Neural progenitor cell (in vitro differentiated cells): ENCODE data around the gene CABP4. TPM values are rescaled to one million over a fixed set of nuclear protein-coding genes. Genes with fewer than 3 reads are reported as not detected.

Experiments used
- DNase-seq: peaks from one replicate; pipeline ENCODE4 v3.0.0-alpha.2; 2016; ENCODE audit warnings: low spot score
- H2AFZ ChIP-seq: fragments of 200-600 bp; sonication (generic); replicated peaks from 2 replicates; pipeline ENCODE4 v1.6.1; 2016; ENCODE audit warnings: antibody characterized with exemption
- H3F3A ChIP-seq: fragments of 200-600 bp; sonication (generic); 2 replicates; pipeline ENCODE4 v1.6.1; 2016; ENCODE audit warnings: antibody characterized with exemption, low read depth
- H3K27ac ChIP-seq: fragments of 200-600 bp; sonication (generic); 2 replicates; pipeline ENCODE4 v1.5.1; 2016; ENCODE audit warnings: mild to moderate bottlenecking
- H3K27me3 ChIP-seq: fragments of 200-600 bp; sonication (generic); 2 replicates; pipeline ENCODE4 v1.6.1; 2016; ENCODE audit warnings: mild to moderate bottlenecking, moderate library complexity
- H3K36me3 ChIP-seq: fragments of 200-600 bp; sonication (generic); 2 replicates; pipeline ENCODE4 v1.5.1; 2016
- H3K4me1 ChIP-seq: fragments of 200-600 bp; sonication (generic); 2 replicates; pipeline ENCODE4 v1.6.1; 2016; ENCODE audit warnings: mixed run types
- H3K4me2 ChIP-seq: fragments of 200-600 bp; sonication (generic); 2 replicates; pipeline ENCODE4 v1.6.1; 2016
- H3K4me3 ChIP-seq: fragments of 200-600 bp; sonication (generic); 2 replicates; pipeline ENCODE4 v1.5.1; 2016
- H3K79me2 ChIP-seq: fragments of 200-600 bp; sonication (generic); 2 replicates; pipeline ENCODE4 v1.6.1; 2016; ENCODE audit warnings: low read depth
- H3K9ac ChIP-seq: fragments of 200-600 bp; sonication (generic); 2 replicates; pipeline ENCODE4 v1.6.1; 2016
- H3K9me3 ChIP-seq: fragments of 200-600 bp; sonication (generic); 2 replicates; pipeline ENCODE4 v1.5.1; 2016; ENCODE audit warnings: low read depth
- H4K20me1 ChIP-seq: fragments of 200-600 bp; sonication (generic); 2 replicates; pipeline ENCODE4 v1.6.1; 2016; ENCODE audit warnings: low read depth
- H3K27ac Mint-ChIP-seq: 3 replicates; pipeline ENCODE4 v1.8.0; 2021; ENCODE audit warnings: mixed read lengths
- H3K27me3 Mint-ChIP-seq: 2 replicates; pipeline ENCODE4 v1.8.0; 2022; ENCODE audit warnings: low read depth, mild to moderate bottlenecking, inconsistent platforms, moderate library complexity, mixed read lengths; ENCODE audit not compliant: insufficient read depth
- H3K36me3 Mint-ChIP-seq: 3 replicates; pipeline ENCODE4 v1.8.0; 2021; ENCODE audit warnings: mixed read lengths
- H3K4me1 Mint-ChIP-seq: 3 replicates; pipeline ENCODE4 v1.8.0; 2021; ENCODE audit warnings: mixed read lengths
- H3K4me3 Mint-ChIP-seq: 3 replicates; pipeline ENCODE4 v1.8.0; 2021; ENCODE audit warnings: mild to moderate bottlenecking, moderate library complexity, mixed read lengths
- H3K9me3 Mint-ChIP-seq: 3 replicates; pipeline ENCODE4 v1.8.0; 2020; ENCODE audit warnings: mixed read lengths
- EZH2 ChIP-seq: fragments of 200-600 bp; sonication (generic); IDR thresholded peaks from 2 replicates; pipeline ENCODE4 v1.6.1; 2017; ENCODE audit warnings: antibody characterized with exemption, mild to moderate bottlenecking, moderate library complexity
- EZH2phosphoT487 ChIP-seq: fragments of 200-600 bp; sonication (generic); IDR thresholded peaks from 2 replicates; pipeline ENCODE4 v1.6.1; 2017; ENCODE audit warnings: antibody characterized with exemption
- total RNA-seq: library from RNA; depleted of rRNA; stranded (reverse); fragments of >200 nt; gene quantifications from 2 replicates; pipeline ENCODE4 v1.2.3, GENCODE V29; 2015; ENCODE audit warnings: low replicate concordance
- TF ChIP-seq, protein P1 (sequence below): fragments of 200-600 bp; sonication (generic); IDR thresholded peaks from 2 replicates; pipeline ENCODE4 v1.5.1; 2017; ENCODE audit warnings: antibody characterized with exemption, mild to moderate bottlenecking

The CABP4 gene
- total RNA-seq, 1 donor from 2014 or later: not detected

DNA sequence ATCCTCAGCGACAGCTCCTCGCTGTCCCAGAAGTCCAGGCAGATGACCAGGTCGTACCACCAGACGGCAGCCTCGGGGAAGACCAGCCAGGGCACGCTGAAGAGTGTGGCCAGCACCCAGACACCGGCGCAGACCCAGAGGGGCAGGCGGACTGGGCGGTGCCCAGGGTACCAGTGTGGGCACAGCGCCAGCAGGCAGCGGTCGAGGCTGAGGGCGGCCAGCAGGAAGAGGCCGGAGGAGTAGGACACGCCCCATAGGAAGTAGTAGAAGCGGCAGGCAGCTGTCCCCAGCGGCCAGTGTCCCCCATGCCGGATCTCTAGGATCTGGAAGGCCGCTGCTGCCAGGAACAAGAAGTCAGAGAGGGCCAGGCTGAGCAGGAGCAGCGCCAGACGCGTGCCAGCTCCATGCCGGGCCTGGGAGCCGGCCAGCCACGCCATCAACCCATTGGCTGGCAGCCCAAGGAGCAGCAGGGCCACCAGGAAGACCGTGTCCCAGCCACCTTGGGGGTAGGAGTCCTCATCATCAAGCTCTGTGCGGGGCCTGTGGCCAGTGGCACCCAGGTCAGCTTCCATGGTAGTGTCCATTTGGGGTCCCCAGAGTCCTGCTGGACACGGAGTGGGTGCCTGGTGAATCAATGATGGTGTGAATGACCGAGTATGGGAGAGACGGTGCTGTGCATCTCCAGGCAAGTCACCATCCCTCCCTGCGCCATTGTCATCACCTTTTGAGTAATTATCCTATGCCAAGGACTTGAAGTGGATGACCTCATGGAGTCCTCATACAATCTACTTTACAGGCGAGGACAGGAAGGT, 2.8 kb upstream of the CABP4 start, which contains the start of gene GPR152:
Gene GPR152, minus strand, starts transcription at position 589 of the 812 bp plus-strand sequence. Its CDS starts 5 bp downstream, at position 584.
- H3K4me1 ChIP-seq: no peaks in the 10 kb centered on the region
- H3K4me2 ChIP-seq: no peak within 1 kb of the TSS
- H3K9ac ChIP-seq: no peak within 1 kb of the TSS
- no peaks in the 10 kb centered on the region for H3K36me3 ChIP-seq
- H2AFZ ChIP-seq: no peak within 1 kb of the TSS
- H3K27me3 ChIP-seq: no peaks in the 10 kb centered on the region
- H3K4me1 Mint-ChIP-seq: peaks cover 21% of the 10 kb centered on the region
- no peaks in the 10 kb centered on the region for H3K9me3 Mint-ChIP-seq
- H3K9me3 ChIP-seq: no peaks in the 10 kb centered on the region
- TF ChIP-seq EZH2phosphoT487 (no peak), EZH2 (no peak)
- TF ChIP-seq, protein P1, sequence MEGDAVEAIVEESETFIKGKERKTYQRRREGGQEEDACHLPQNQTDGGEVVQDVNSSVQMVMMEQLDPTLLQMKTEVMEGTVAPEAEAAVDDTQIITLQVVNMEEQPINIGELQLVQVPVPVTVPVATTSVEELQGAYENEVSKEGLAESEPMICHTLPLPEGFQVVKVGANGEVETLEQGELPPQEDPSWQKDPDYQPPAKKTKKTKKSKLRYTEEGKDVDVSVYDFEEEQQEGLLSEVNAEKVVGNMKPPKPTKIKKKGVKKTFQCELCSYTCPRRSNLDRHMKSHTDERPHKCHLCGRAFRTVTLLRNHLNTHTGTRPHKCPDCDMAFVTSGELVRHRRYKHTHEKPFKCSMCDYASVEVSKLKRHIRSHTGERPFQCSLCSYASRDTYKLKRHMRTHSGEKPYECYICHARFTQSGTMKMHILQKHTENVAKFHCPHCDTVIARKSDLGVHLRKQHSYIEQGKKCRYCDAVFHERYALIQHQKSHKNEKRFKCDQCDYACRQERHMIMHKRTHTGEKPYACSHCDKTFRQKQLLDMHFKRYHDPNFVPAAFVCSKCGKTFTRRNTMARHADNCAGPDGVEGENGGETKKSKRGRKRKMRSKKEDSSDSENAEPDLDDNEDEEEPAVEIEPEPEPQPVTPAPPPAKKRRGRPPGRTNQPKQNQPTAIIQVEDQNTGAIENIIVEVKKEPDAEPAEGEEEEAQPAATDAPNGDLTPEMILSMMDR: no peak
- H3K27ac Mint-ChIP-seq: peak within 1 kb of the TSS; percentile 96
- no peaks in the 10 kb centered on the region for H3K79me2 ChIP-seq
- H4K20me1 ChIP-seq: no peaks in the 10 kb centered on the region
- no peaks in the 10 kb centered on the region for H3K36me3 Mint-ChIP-seq
- H3F3A ChIP-seq: no peaks in the 10 kb centered on the region
- no peak within 1 kb of the TSS for H3K27ac ChIP-seq
- H3K4me3 ChIP-seq: no peak within 1 kb of the TSS
- peaks cover 6% of the 10 kb centered on the region for H3K27me3 Mint-ChIP-seq
- peak within 1 kb of the TSS; percentile 58 for H3K4me3 Mint-ChIP-seq
- DNase-seq: no peak

DNA sequence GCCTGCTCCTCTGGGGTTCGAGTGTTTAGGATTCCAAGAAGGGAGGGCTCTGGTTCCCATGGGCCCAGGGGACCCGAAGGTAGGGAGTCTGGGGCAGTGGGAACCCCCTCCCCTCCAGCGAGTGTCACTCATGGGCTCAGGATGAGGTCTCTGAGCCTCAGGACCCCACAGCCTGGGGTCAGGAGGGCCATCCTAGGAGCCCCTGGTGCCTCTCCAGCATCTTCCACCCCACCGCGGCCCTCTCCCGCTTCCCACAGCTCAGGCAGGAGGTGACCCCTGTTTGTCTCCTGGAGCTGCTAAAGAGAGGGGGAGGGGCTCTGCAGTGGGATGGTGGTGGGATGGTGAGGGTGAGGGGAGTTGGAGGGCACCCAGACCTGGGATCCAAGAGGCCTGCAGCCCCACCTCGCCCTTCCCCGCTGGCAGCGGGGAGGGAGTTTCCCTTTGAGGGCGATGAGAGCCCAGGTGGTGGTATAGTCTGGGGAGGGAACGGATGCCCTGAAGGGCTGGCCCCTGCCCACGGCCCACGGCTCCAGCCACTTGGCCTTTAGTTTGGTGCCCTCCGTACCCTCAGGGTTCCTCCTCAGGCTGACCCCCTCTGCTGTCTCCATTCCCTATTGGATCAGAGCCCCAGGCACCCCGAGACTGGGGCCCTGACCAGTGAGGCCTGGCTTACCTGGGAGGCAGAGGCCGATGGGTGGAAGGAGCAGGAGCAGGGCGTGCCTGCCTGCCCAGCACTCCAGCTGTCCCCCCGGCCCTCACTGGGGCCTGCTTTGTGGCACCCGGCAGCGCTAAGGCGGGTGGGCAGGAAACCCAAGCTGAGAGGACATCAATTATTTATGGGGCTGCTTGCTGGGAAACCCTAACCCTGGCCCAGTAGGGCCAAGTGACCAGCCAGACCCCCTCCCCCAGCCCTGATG, 1.1 kb upstream of the CABP4 start:
- H3K27me3 Mint-ChIP-seq: peaks cover 4% of the 10 kb centered on the region
- Histone ChIP-seq H3K9me3 (no peaks in the 10 kb centered on the region), H3K36me3 (no peaks in the 10 kb centered on the region), H3K4me2 (no peak overlapping the region), H3K4me3 (no peak overlapping the region), H3K4me1 (no peaks in the 10 kb centered on the region), H4K20me1 (no peaks in the 10 kb centered on the region), H3K9ac (no peak overlapping the region), H3F3A (no peaks in the 10 kb centered on the region), H3K79me2 (no peaks in the 10 kb centered on the region), H2AFZ (no peak overlapping the region), H3K27me3 (no peaks in the 10 kb centered on the region), H3K27ac (no peak overlapping the region)
- no peak overlapping the region for H3K4me3 Mint-ChIP-seq
- no peaks in the 10 kb centered on the region for H3K36me3 Mint-ChIP-seq
- TF ChIP-seq, protein P1: no peak
- TF ChIP-seq EZH2phosphoT487 (no peak), EZH2 (no peak)
- H3K9me3 Mint-ChIP-seq: no peaks in the 10 kb centered on the region
- DNase-seq: no peak
- no peak overlapping the region for H3K27ac Mint-ChIP-seq
- H3K4me1 Mint-ChIP-seq: peaks cover 17% of the 10 kb centered on the region

DNA sequence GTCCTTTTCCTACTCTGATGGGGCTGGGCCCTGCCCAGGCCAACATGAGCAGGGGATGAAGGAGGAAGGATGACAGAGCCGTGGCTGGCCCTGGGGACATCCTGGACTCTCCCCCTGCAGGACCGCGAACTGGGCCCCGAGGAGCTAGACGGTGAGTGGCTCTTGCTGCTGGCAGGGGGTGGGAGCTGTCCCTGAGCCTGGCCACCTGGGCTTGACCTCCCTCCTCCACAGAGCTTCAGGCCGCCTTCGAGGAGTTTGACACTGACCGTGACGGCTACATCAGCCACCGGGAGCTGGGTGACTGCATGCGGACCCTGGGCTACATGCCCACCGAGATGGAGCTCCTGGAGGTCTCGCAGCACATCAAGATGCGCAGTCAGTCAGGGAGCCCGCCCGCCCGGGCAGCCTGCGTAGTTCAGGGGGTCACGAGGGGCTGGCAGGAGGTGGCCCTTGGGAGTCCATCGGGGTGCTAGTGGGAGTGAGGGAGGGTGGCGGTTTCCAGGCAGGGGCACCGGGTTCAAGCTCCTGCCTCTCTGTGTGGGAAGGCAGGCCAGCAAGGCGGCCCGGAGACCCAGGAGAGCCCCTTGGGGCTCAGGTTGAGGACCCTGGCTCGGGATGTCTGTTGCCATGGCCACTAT, 1.0 kb downstream of the CABP4 start:
- no peak overlapping the region for H3K27ac Mint-ChIP-seq
- TF ChIP-seq, protein P1: no peak
- TF ChIP-seq EZH2phosphoT487: no peak
- no peak for TF ChIP-seq EZH2
- H3K9me3 Mint-ChIP-seq: no peaks in the 10 kb centered on the region
- no peaks in the 10 kb centered on the region for H3K9me3 ChIP-seq
- H3K4me1 ChIP-seq: no peaks in the 10 kb centered on the region
- no peak overlapping the region for H2AFZ ChIP-seq
- H3K4me2 ChIP-seq: no peak overlapping the region
- no peaks in the 10 kb centered on the region for H3K27me3 ChIP-seq
- no peak overlapping the region for H3K27ac ChIP-seq
- no peaks in the 10 kb centered on the region for H4K20me1 ChIP-seq
- no peaks in the 10 kb centered on the region for H3F3A ChIP-seq
- no peak overlapping the region for H3K4me3 ChIP-seq
- H3K79me2 ChIP-seq: no peaks in the 10 kb centered on the region
- H3K36me3 ChIP-seq: no peaks in the 10 kb centered on the region
- H3K9ac ChIP-seq: no peak overlapping the region
- no peaks in the 10 kb centered on the region for H3K36me3 Mint-ChIP-seq
- H3K4me1 Mint-ChIP-seq: peaks cover 7% of the 10 kb centered on the region
- H3K27me3 Mint-ChIP-seq: peaks cover 6% of the 10 kb centered on the region
- no peak overlapping the region for H3K4me3 Mint-ChIP-seq
- no peak for DNase-seq
